Right lobe of liver (tissue), 4 donors: Measurements from ENCODE around the gene TBC1D2.

ENCODE experiments used
- POLR2A ChIP-seq: fragments of 450-650 bp; IDR thresholded peaks from one replicate; pipeline ENCODE4 v1.6.1; 2017; ENCODE audit warnings: antibody characterized with exemption, mild to moderate bottlenecking
- TF ChIP-seq, protein P1 (sequence below), 4 donors: fragments of 200-600 bp in 3 of 4; fragments of 450-650 bp in 1 of 4; IDR thresholded peaks; one replicate each; pipeline versions ENCODE4 v1.5.1 to v1.8.0; 2016 to 2022; ENCODE audit warnings: antibody characterized with exemption in 4 of 4, mild to moderate bottlenecking in 2 of 4
- donor health status: DM: no; HTN: no; CAD: no.
- donor health status: DM: no; HTN: no; CAD: no.
- donor health status: DM: no; HTN: yes; CAD: no.

DNA sequence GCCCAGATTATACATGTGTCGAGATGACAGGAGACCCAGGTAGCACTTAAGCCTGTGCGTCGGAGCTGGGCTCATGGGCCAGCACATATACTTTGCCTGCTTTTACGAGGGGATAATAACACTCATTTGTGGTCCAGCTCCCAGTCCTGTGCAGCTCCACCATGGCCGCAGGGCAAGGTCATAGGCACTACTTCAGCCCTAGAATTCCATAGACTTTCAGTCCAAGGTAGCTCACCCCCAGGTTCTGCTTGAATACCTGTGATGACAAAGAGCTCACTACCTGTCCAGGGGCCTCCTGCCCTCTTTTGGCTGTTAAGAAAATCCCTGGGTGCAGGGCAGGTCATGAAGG, 64.7 kb downstream of the TBC1D2 start:
- TF ChIP-seq POLR2A, result no peak
- TF ChIP-seq, protein P1, sequence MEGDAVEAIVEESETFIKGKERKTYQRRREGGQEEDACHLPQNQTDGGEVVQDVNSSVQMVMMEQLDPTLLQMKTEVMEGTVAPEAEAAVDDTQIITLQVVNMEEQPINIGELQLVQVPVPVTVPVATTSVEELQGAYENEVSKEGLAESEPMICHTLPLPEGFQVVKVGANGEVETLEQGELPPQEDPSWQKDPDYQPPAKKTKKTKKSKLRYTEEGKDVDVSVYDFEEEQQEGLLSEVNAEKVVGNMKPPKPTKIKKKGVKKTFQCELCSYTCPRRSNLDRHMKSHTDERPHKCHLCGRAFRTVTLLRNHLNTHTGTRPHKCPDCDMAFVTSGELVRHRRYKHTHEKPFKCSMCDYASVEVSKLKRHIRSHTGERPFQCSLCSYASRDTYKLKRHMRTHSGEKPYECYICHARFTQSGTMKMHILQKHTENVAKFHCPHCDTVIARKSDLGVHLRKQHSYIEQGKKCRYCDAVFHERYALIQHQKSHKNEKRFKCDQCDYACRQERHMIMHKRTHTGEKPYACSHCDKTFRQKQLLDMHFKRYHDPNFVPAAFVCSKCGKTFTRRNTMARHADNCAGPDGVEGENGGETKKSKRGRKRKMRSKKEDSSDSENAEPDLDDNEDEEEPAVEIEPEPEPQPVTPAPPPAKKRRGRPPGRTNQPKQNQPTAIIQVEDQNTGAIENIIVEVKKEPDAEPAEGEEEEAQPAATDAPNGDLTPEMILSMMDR (IDR thresholded peaks at IDR 0.05), result no peak
